ENCODE data around the gene TNS1. TPM values are rescaled to one million over a fixed set of nuclear protein-coding genes. Genes with fewer than 3 reads are reported as not detected.
"Not testable (repeated sequence)": the region's sequence is repeated elsewhere in the genome, so short reads cannot be mapped to it uniquely, and the experiment has no call there.

Gene TNS1
- total RNA-seq, 1 donor from 2014 or later = 14.5 TPM

GRCh38 chr2:218035463-218036100 lies 32.8 kb upstream of the TNS1 start:
- no peak overlapping the region for H3K4me3 Mint-ChIP-seq
- peaks cover 61% of the 10 kb centered on the region for H3K27me3 Mint-ChIP-seq (ENCODE audit: low read depth)
- no peaks in the 10 kb centered on the region for H3K36me3 Mint-ChIP-seq (ENCODE audit: low read depth)
- no peaks in the 10 kb centered on the region for H3K9me3 Mint-ChIP-seq
- no peak overlapping the region for H3K27ac Mint-ChIP-seq (ENCODE audit: unreplicated experiment)
- TF ChIP-seq CTCF (conservative IDR thresholded peaks at IDR 0.05) = no peak
- peaks cover 9% of the 10 kb centered on the region for H3K4me1 Mint-ChIP-seq
- no peak for DNase-seq (ENCODE audit: low read depth, low spot score)

GRCh38 chr2:218034497-218035213 lies 31.9 kb upstream of the TNS1 start:
- peak; percentile 57 for DNase-seq (ENCODE audit: low read depth, low spot score)
- Mint-ChIP-seq H3K27me3 (ENCODE audit: low read depth) (peaks cover 52% of the 10 kb centered on the region), H3K4me3 (peak overlapping the region; percentile 50)
- H3K27ac Mint-ChIP-seq (ENCODE audit: unreplicated experiment); H3K9me3 Mint-ChIP-seq; H3K4me1 Mint-ChIP-seq; H3K36me3 Mint-ChIP-seq (ENCODE audit: low read depth): not testable (repeated sequence)
- peak; percentile 80 for TF ChIP-seq CTCF (conservative IDR thresholded peaks at IDR 0.05)

GRCh38 chr2:218033590-218034496 lies 31.0 kb upstream of the TNS1 start:
- Mint-ChIP-seq H3K4me3 (no peak overlapping the region), H3K4me1 (peaks cover 9% of the 10 kb centered on the region), H3K9me3 (no peaks in the 10 kb centered on the region), H3K36me3 (ENCODE audit: low read depth) (no peaks in the 10 kb centered on the region), H3K27me3 (ENCODE audit: low read depth) (peaks cover 44% of the 10 kb centered on the region), H3K27ac (ENCODE audit: unreplicated experiment) (no peak overlapping the region)
- no peak for TF ChIP-seq CTCF (conservative IDR thresholded peaks at IDR 0.05)
- no peak for DNase-seq (ENCODE audit: low read depth, low spot score)

GRCh38 chr2:218033208-218033589 lies 30.4 kb upstream of the TNS1 start:
- no peaks in the 10 kb centered on the region for H3K9me3 Mint-ChIP-seq
- DNase-seq (ENCODE audit: low read depth, low spot score) = no peak
- no peak overlapping the region for H3K27ac Mint-ChIP-seq (ENCODE audit: unreplicated experiment)
- no peak overlapping the region for H3K4me3 Mint-ChIP-seq
- H3K36me3 Mint-ChIP-seq (ENCODE audit: low read depth) = no peaks in the 10 kb centered on the region
- H3K4me1 Mint-ChIP-seq = peaks cover 9% of the 10 kb centered on the region
- H3K27me3 Mint-ChIP-seq (ENCODE audit: low read depth) = peaks cover 40% of the 10 kb centered on the region
- no peak for TF ChIP-seq CTCF (conservative IDR thresholded peaks at IDR 0.05)

GRCh38 chr2:218032336-218033171 lies 29.8 kb upstream of the TNS1 start:
- Mint-ChIP-seq H3K27me3 (ENCODE audit: low read depth) (peaks cover 35% of the 10 kb centered on the region), H3K36me3 (ENCODE audit: low read depth) (no peaks in the 10 kb centered on the region), H3K27ac (ENCODE audit: unreplicated experiment) (peak overlapping the region; percentile 30), H3K4me3 (no peak overlapping the region), H3K4me1 (peaks cover 9% of the 10 kb centered on the region), H3K9me3 (no peaks in the 10 kb centered on the region)
- no peak for DNase-seq (ENCODE audit: low read depth, low spot score)
- TF ChIP-seq CTCF (conservative IDR thresholded peaks at IDR 0.05) = no peak

Measured in neural crest cell (in vitro differentiated cells).